COLO668 (cell line): ENCODE measurements around the gene CREB3L2.
"Not testable (repeated sequence)": the region's sequence is repeated elsewhere in the genome, so short reads cannot be mapped to it uniquely, and the experiment has no call there.

ENCODE experiments used
- DNase-seq: peaks from one replicate; lab custom pipeline; 2025; ENCODE audit not compliant: unreplicated experiment; lab: John Stamatoyannopoulos, UW

The CREB3L2 gene

GRCh38 chr7:138001529-138002095 is at the start of gene CREB3L2:
Gene CREB3L2 (minus strand): TSS chr7:138002086. CDS start chr7:138001705, 381 bp downstream.
- peak; percentile 75 for DNase-seq

GRCh38 chr7:138049505-138050116 is 47.7 kb upstream of the CREB3L2 start:
- DNase-seq, result no peak

- no peak for DNase-seq
These were observed 46.0 kb upstream of the CREB3L2 start for GRCh38 chr7:138047907-138048306.

GRCh38 chr7:138044897-138045296 is 43.0 kb upstream of the CREB3L2 start:
- DNase-seq, result no peak

- DNase-seq, result not testable (repeated sequence)
These were observed 38.2 kb upstream of the CREB3L2 start for GRCh38 chr7:138040063-138040462.

- DNase-seq, result no peak
These were observed 34.2 kb upstream of the CREB3L2 start for GRCh38 chr7:138036135-138036534.

GRCh38 chr7:138033241-138033640 is 31.4 kb upstream of the CREB3L2 start:
- no peak for DNase-seq

- DNase-seq, result no peak
These were observed 30.9 kb upstream of the CREB3L2 start for GRCh38 chr7:138032770-138033169.

GRCh38 chr7:138032186-138032585 is 30.3 kb upstream of the CREB3L2 start:
- no peak for DNase-seq

GRCh38 chr7:138030679-138031351 is 28.9 kb upstream of the CREB3L2 start:
- no peak for DNase-seq

- DNase-seq, result no peak
These were observed 28.1 kb upstream of the CREB3L2 start for GRCh38 chr7:138029941-138030340.

GRCh38 chr7:138029126-138029525 is 27.2 kb upstream of the CREB3L2 start:
- no peak for DNase-seq

GRCh38 chr7:138027100-138027499 is 25.2 kb upstream of the CREB3L2 start:
- no peak for DNase-seq

GRCh38 chr7:138025215-138026186 is 23.6 kb upstream of the CREB3L2 start:
- DNase-seq, result no peak

GRCh38 chr7:138024765-138025164 is 22.9 kb upstream of the CREB3L2 start:
- no peak for DNase-seq

GRCh38 chr7:138024343-138024691 is 22.4 kb upstream of the CREB3L2 start:
- DNase-seq, result no peak

- peak; percentile 64 for DNase-seq
These were observed 21.9 kb upstream of the CREB3L2 start for GRCh38 chr7:138023618-138024342.

GRCh38 chr7:138021889-138022288 is 20.0 kb upstream of the CREB3L2 start:
- DNase-seq, result no peak

GRCh38 chr7:138017992-138018391 is 16.1 kb upstream of the CREB3L2 start:
- no peak for DNase-seq

- DNase-seq, result no peak
These were observed 13.2 kb upstream of the CREB3L2 start for GRCh38 chr7:138015096-138015495.

GRCh38 chr7:138014686-138015085 is 12.8 kb upstream of the CREB3L2 start:
- no peak for DNase-seq
